GM12875 (cell line): Measurements from ENCODE around the gene POM121L2.

Source experiments
- H3K4me3 ChIP-seq: one replicate; pipeline ENCODE4 v1.5.1; 2011; ENCODE audit warnings: low read depth, low read length, control low read depth
- TF ChIP-seq, protein P1 (sequence below): IDR thresholded peaks from 2 replicates; pipeline ENCODE4 v1.5.1; 2011; ENCODE audit warnings: low read depth, mild to moderate bottlenecking, control low read depth, inconsistent platforms, low read length, moderate library complexity, borderline replicate concordance; ENCODE audit not compliant: insufficient read depth

The POM121L2 gene

DNA sequence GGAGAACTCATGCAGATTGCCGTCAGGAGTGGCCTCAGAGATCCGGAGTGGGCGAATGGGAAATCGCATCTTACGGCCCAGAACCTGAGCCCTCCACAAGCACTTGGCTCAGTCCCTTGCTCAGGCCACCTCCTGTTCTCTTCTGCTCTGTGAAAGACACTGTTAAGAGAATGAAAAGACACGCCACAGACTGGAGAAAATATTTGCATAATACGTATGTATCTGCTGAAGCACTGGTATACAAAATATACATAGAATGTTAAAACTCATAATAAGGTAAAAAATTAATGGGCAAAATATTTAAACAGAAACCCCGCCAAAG lies 838 bp upstream of the POM121L2 start:
- H3K4me3 ChIP-seq, result no peak overlapping the region
- TF ChIP-seq, protein P1, sequence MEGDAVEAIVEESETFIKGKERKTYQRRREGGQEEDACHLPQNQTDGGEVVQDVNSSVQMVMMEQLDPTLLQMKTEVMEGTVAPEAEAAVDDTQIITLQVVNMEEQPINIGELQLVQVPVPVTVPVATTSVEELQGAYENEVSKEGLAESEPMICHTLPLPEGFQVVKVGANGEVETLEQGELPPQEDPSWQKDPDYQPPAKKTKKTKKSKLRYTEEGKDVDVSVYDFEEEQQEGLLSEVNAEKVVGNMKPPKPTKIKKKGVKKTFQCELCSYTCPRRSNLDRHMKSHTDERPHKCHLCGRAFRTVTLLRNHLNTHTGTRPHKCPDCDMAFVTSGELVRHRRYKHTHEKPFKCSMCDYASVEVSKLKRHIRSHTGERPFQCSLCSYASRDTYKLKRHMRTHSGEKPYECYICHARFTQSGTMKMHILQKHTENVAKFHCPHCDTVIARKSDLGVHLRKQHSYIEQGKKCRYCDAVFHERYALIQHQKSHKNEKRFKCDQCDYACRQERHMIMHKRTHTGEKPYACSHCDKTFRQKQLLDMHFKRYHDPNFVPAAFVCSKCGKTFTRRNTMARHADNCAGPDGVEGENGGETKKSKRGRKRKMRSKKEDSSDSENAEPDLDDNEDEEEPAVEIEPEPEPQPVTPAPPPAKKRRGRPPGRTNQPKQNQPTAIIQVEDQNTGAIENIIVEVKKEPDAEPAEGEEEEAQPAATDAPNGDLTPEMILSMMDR, result no peak

DNA sequence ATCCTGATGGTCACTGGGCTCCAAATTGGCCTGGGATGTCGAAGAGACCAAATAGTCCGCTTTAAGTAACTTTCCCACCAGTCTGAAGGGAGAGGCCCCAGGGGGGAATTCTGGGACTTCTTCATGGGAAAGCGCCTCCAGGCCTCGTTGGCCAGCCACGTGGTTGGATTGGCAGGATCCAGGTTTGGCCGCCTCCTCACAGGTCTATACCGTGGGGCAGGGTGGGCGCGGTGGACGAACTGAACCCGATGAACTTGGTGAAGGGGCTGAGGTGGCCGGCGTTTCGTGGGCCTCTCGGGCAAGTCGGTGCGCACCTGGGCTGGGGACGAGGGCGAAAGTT lies 297 bp downstream of the POM121L2 start:
- TF ChIP-seq, protein P1, result no peak
- H3K4me3 ChIP-seq, result no peak overlapping the region

DNA sequence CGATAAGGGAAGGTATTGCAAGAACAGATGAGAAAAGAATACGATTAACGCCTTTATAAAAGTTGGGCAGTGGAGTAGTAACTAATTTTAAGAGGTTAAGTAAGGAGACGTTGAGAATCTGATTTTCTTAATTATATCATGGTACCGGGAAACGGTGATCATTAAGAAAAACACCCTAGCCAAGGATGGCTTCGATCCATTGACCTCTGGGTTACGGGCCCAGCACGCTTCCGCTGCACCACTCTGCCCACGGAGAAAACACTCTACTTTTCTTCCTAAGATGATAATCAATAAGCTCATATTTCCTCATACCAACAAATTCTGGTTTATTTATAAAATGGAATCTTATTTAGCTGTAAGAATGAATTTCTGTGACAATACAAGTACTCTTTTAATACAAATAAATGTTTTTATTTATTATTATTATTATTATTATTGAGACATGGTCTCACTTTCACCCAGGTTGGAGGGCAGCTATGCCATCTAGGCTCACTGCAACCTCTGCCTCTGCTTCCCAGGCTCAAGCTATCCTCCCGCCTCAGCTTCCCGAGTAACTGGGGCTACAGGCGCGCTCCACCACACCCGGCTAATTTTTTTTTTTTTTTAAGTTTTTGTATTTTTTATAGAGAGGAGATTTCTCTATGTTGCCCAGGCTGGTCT lies 8.3 kb downstream of the POM121L2 start:
- no peak overlapping the region for H3K4me3 ChIP-seq
- TF ChIP-seq, protein P1, result no peak

DNA sequence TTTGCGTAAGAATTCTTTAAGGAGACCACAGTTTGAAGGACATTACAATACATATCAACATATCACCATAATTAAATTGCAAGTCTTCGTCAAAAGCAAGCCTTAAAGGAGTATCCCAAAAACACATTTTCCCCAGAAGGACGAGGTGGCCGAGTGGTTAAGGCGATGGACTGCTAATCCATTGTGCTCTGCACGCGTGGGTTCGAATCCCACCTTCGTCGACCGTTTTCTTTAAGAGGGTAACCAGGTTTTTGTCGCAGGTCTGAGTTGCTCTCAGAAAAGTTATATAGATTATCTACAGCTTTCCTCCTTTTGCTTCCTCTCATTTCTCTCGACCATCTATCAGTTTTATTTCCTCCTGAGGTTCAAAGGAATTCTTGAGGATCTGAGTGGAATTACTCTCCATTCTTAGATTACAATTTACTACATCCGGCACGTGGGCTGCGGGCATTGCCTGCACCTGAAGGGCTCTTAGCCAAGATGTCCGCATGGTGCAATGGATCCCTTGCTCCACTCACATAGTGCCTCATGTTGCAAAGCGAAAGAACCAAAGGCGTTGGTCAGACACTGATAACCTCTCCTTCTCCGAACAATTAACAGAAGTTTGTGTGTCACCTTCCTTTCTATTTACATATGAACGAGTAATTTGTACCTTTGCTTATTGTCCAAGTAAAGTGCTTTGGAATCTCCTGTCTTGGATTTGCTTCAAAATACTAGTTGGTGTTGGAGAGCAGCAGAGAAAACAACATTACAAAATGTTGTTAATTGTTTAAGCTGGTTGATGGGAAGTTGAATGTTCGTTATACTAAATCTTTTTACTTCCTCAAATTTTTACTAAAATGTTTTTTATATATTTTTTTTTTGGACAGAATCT lies 14.0 kb downstream of the POM121L2 start:
- no peak overlapping the region for H3K4me3 ChIP-seq
- TF ChIP-seq, protein P1, result no peak

DNA sequence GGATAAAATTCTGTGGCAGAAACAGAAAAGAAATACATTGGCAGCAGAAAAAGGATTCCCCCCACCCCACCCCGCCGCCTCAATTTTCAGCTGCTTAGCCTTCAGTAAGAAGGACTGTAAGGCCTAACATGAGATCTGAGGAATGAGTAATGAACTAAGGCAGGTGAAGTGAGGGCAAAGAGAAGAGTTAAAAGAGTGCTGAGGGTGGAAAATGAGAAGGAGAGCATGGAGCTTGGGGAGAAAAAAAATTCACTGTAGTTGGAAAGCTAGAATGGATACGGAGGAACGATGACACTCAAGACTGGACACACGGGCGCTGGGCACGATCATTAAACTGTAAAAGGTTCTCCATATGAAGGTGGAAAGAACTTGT lies 14.6 kb downstream of the POM121L2 start:
- TF ChIP-seq, protein P1, result no peak
- no peak overlapping the region for H3K4me3 ChIP-seq

DNA sequence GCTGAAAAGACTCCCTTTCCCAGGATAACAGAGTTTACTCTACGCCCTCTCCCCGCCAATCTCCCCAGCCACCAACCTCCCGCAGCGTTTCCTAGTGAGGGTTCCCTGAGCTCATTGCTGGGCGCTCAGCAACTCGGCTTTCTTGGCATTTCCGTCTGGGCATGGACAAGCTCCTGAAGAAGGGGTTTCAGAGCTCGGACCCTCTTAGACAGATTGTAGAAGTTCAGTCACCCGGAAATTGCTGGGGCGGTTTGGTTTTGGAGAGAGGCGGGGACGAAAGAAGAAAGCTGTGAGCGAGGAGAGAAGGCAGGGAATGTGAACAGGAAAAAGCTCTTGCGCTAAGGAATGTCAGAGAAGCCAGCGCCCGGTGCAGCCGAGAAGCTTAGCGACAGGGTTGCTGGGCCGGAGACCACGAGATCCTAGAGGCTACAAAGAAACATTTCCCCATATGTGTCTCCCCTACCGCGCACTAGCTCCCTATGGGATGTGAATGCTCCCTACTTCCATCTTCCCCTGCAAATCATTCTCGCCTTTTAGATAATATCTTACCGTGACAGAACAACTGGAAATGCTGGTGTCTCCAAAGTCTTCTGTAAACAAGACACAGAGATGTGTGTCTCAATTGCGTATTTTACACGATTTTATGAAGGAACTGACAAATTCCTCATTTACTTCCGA lies 15.8 kb downstream of the POM121L2 start:
- TF ChIP-seq, protein P1, result no peak
- H3K4me3 ChIP-seq, result no peak overlapping the region
